SH-SY5Y (cell line): ENCODE data around the gene SEMA6B.

Source experiments
- GATA2 ChIP-seq: IDR thresholded peaks from 2 replicates; pipeline ENCODE4 v1.6.1; 2011; ENCODE audit warnings: mild to moderate bottlenecking, low read depth, low read length
- GATA3 ChIP-seq: IDR thresholded peaks from 2 replicates; pipeline ENCODE4 v1.6.1; 2011; ENCODE audit warnings: low read depth, mild to moderate bottlenecking, low read length, moderate library complexity

- no peak for TF ChIP-seq GATA2
- TF ChIP-seq GATA3, result no peak
Observed at GRCh38 chr19:4550479-4551050, 8.9 kb downstream of the SEMA6B start.
